ENCODE measurements around the gene GNS.

DNA sequence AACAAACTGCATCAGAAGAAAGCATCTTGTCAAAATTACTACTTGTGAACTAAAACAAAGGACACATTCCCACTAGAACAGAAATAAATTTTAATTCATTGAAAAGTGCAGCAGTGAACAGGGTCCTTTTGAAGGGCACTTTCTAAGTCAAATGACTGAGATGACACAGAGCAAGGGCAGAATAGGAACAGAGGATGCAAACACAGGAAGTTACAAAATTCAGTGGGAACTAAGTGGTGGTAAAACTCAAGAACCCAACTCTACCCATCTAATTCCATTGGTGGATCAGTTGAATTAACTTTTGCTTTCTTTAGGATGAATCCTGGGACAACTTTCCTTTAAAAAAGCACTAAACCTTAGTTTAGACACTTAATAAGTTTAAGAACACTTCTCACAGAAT is 45.8 kb downstream of the GNS start:
- TF ChIP-seq, protein P1, sequence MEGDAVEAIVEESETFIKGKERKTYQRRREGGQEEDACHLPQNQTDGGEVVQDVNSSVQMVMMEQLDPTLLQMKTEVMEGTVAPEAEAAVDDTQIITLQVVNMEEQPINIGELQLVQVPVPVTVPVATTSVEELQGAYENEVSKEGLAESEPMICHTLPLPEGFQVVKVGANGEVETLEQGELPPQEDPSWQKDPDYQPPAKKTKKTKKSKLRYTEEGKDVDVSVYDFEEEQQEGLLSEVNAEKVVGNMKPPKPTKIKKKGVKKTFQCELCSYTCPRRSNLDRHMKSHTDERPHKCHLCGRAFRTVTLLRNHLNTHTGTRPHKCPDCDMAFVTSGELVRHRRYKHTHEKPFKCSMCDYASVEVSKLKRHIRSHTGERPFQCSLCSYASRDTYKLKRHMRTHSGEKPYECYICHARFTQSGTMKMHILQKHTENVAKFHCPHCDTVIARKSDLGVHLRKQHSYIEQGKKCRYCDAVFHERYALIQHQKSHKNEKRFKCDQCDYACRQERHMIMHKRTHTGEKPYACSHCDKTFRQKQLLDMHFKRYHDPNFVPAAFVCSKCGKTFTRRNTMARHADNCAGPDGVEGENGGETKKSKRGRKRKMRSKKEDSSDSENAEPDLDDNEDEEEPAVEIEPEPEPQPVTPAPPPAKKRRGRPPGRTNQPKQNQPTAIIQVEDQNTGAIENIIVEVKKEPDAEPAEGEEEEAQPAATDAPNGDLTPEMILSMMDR (conservative IDR thresholded peaks at IDR 0.05; ENCODE audit: low read depth, low read length) = no peak
- no peak for TF ChIP-seq EZH2 (IDR thresholded peaks at IDR 0.05; ENCODE audit: borderline replicate concordance, low read depth, low read length, poor library complexity, severe bottlenecking)

Data from A673 (cell line).